IMR-90 (cell line): Measurements from ENCODE around the gene PCGF3. TPM values are rescaled to one million over a fixed set of nuclear protein-coding genes. Genes with fewer than 3 reads are reported as not detected.

Experiments
- ATAC-seq: fragments of 200-7000 bp; cut with Tn5 transposase; 2 replicates; pipeline ENCODE4 v1.9.1; 2020; ENCODE audit warnings: low read depth, mild to moderate bottlenecking, moderate library complexity
- BruUV-seq: library from RNA; stranded (reverse); fragments of 400-500 nt; replicated peaks from 2 replicates; lab custom pipeline; 2021; lab: Mats Ljungman, UMichigan
- CTCF ChIA-PET: fragments of 300-600 bp; formaldehyde crosslinking; extraction: SDS; loops from one replicate; lab custom pipeline; 2021; ENCODE audit warnings: antibody characterized with exemption; lab: Yijun Ruan, JAX
- POLR2A ChIA-PET: fragments of 300-600 bp; sonication (Branson Sonifier 250); formaldehyde crosslinking; loops from one replicate; lab custom pipeline; 2022; ENCODE audit warnings: antibody characterized with exemption; ENCODE audit not compliant: unreplicated experiment; lab: Charles Lee
- DNase-seq: peaks from one replicate; pipeline ENCODE4 v3.0.0; 2013
- H2AFZ ChIP-seq: replicated peaks from 2 replicates; pipeline ENCODE3; 2013; ENCODE audit warnings: low read length, mild to moderate bottlenecking; ENCODE audit not compliant: poor library complexity
- H2AK5ac ChIP-seq: 2 replicates; pipeline ENCODE4 v1.6.1; 2013; ENCODE audit warnings: low read depth, low read length, inconsistent platforms
- H2AK9ac ChIP-seq: replicated peaks from 2 replicates; pipeline ENCODE3; 2013; ENCODE audit warnings: mild to moderate bottlenecking, low read depth, low read length, moderate library complexity; ENCODE audit not compliant: poor library complexity
- H2BK120ac ChIP-seq: 2 replicates; pipeline ENCODE4 v1.6.1; 2013; ENCODE audit warnings: low read depth, low read length, inconsistent platforms
- H2BK15ac ChIP-seq: 3 replicates; pipeline ENCODE4 v1.6.1; 2013; ENCODE audit warnings: low read depth, low read length, inconsistent platforms
- H2BK20ac ChIP-seq: 2 replicates; pipeline ENCODE4 v1.6.1; 2013; ENCODE audit warnings: low read depth, mild to moderate bottlenecking, inconsistent platforms, low read length, moderate library complexity
- H2BK5ac ChIP-seq: 2 replicates; pipeline ENCODE4 v1.6.1; 2013; ENCODE audit warnings: mild to moderate bottlenecking, low read depth, low read length, inconsistent platforms; ENCODE audit not compliant: poor library complexity, severe bottlenecking
- H3K14ac ChIP-seq: replicated peaks from 2 replicates; pipeline ENCODE4 v1.6.1; 2013; ENCODE audit warnings: low read depth, low read length, inconsistent platforms
- H3K18ac ChIP-seq: 2 replicates; pipeline ENCODE4 v1.6.1; 2013; ENCODE audit warnings: low read depth, low read length, control low read depth
- H3K23ac ChIP-seq: 2 replicates; pipeline ENCODE4 v1.6.1; 2013; ENCODE audit warnings: low read depth, low read length, inconsistent platforms
- H3K27ac ChIP-seq: 2 replicates; pipeline ENCODE4 v1.5.1; 2013; ENCODE audit warnings: mild to moderate bottlenecking, control low read depth, low read length; ENCODE audit not compliant: insufficient read depth
- H3K27me3 ChIP-seq: 2 replicates; pipeline ENCODE4 v1.6.1; 2013; ENCODE audit warnings: low read length; ENCODE audit not compliant: control insufficient read depth, insufficient read depth
- H3K36me3 ChIP-seq: 2 replicates; pipeline ENCODE4 v1.6.1; 2013; ENCODE audit warnings: low read length, mixed read lengths; ENCODE audit not compliant: control insufficient read depth, insufficient read depth
- H3K4ac ChIP-seq: 2 replicates; pipeline ENCODE4 v1.6.1; 2013; ENCODE audit warnings: low read depth, low read length, inconsistent platforms
- H3K4me1 ChIP-seq: 2 replicates; pipeline ENCODE4 v1.6.1; 2013; ENCODE audit warnings: low read length, mixed read lengths; ENCODE audit not compliant: control insufficient read depth, insufficient read depth
- H3K4me2 ChIP-seq: 2 replicates; pipeline ENCODE4 v1.6.1; 2013; ENCODE audit warnings: low read depth, mild to moderate bottlenecking, control low read depth, low read length, moderate library complexity
- H3K4me3 ChIP-seq: 2 replicates; pipeline ENCODE4 v1.5.1; 2013; ENCODE audit warnings: low read depth, mild to moderate bottlenecking, control low read depth, low read length, moderate library complexity; ENCODE audit not compliant: insufficient read depth
- H3K56ac ChIP-seq: 2 replicates; pipeline ENCODE4 v1.6.1; 2013; ENCODE audit warnings: low read length, inconsistent platforms; ENCODE audit not compliant: insufficient read depth; ENCODE audit errors: extremely low read depth
- H3K79me1 ChIP-seq, 2 experiments: 2 replicates each; pipeline ENCODE4 v1.6.1; 2013; ENCODE audit warnings: low read length in 2 of 2, inconsistent platforms in 1 of 2, low read depth in 1 of 2
- H3K9ac ChIP-seq: 2 replicates; pipeline ENCODE4 v1.6.1; 2013; ENCODE audit warnings: low read depth, low read length, control low read depth
- H3K9me1 ChIP-seq: 2 replicates; pipeline ENCODE4 v1.6.1; 2013; ENCODE audit warnings: low read length, inconsistent platforms; ENCODE audit not compliant: insufficient read depth
- H3K9me3 ChIP-seq: 2 replicates; pipeline ENCODE4 v1.6.1; 2013; ENCODE audit warnings: low read length; ENCODE audit not compliant: control insufficient read depth, insufficient read depth
- H4K20me1 ChIP-seq: 2 replicates; pipeline ENCODE4 v1.6.1; 2013; ENCODE audit warnings: low read length, inconsistent platforms; ENCODE audit not compliant: insufficient read depth
- H4K5ac ChIP-seq: 2 replicates; pipeline ENCODE4 v1.6.1; 2013; ENCODE audit warnings: mild to moderate bottlenecking, low read depth, low read length, control low read depth
- H4K8ac ChIP-seq, 2 experiments: 2 replicates each; pipeline ENCODE4 v1.6.1; 2013; ENCODE audit warnings: low read depth in 2 of 2, low read length in 2 of 2, control low read depth in 1 of 2, inconsistent platforms in 1 of 2
- H4K91ac ChIP-seq: 2 replicates; pipeline ENCODE4 v1.6.1; 2013; ENCODE audit warnings: low read depth, low read length, inconsistent platforms; ENCODE audit not compliant: insufficient read depth
- CEBPB ChIP-seq: IDR thresholded peaks from 2 replicates; pipeline ENCODE4 v1.6.1; 2012; ENCODE audit warnings: low read depth, low read length, improper control_type of control experiment
- CHD1 ChIP-seq: IDR thresholded peaks from 2 replicates; pipeline ENCODE4 v1.6.1; 2012; ENCODE audit warnings: low read depth, low read length, improper control_type of control experiment
- MAFK ChIP-seq: IDR thresholded peaks from 2 replicates; pipeline ENCODE4 v1.6.1; 2012; ENCODE audit warnings: low read depth, low read length, improper control_type of control experiment
- MAZ ChIP-seq: IDR thresholded peaks from 2 replicates; pipeline ENCODE4 v1.6.1; 2012; ENCODE audit warnings: low read depth, mild to moderate bottlenecking, low read length, improper control_type of control experiment, moderate library complexity, borderline replicate concordance
- NFE2L2 ChIP-seq: fragments of 150-350 bp; IDR thresholded peaks from 2 replicates; pipeline ENCODE4 v1.6.1; 2016; ENCODE audit warnings: low read depth, mild to moderate bottlenecking, low read length
- RCOR1 ChIP-seq: IDR thresholded peaks from 2 replicates; pipeline ENCODE4 v1.6.1; 2012; ENCODE audit warnings: mild to moderate bottlenecking, low read length, improper control_type of control experiment; ENCODE audit not compliant: insufficient replicate concordance
- SMC3 ChIP-seq: fragments of 150-350 bp; IDR thresholded peaks from 2 replicates; pipeline ENCODE4 v1.6.1; 2016; ENCODE audit warnings: low read depth, mild to moderate bottlenecking, antibody characterized with exemption, low read length, moderate library complexity
- WGBS, 2 experiments: methylation state at CpG; one replicate each; pipeline versions ENCODE4 v1.1.5 to v1.1.7; 2013; ENCODE audit warnings: missing lambda C conversion rate in 2 of 2; ENCODE audit not compliant: insufficient read length in 1 of 2; ENCODE audit errors: extremely low coverage in 2 of 2; 5-methylcytosine and 5-hydroxymethylcytosine counted together
- dilution Hi-C: fragments of 300-500 bp; cut with HindIII; formaldehyde crosslinking; loops from one replicate; pipeline ENCODE4 v1.14.3; 2018; ENCODE audit warnings: low sequenced_read_pairs; ENCODE audit not compliant: unreplicated experiment
- in situ Hi-C: fragments of 300-500 bp; cut with MboI; formaldehyde crosslinking; loops from 3 replicates; pipeline ENCODE4 v1.14.3; 2019; ENCODE audit warnings: low sequenced_read_pairs, inconsistent platforms, mixed read lengths
- intact Hi-C: fragments of 100-400 bp; cut with micrococcal nuclease; formaldehyde crosslinking; loops from 2 replicates; pipeline ENCODE4 v1.10.0; 2022
- polyA plus RNA-seq, 3 experiments: library from polyadenylated mRNA; depleted of rRNA; stranded (reverse); fragments of >200 nt; gene quantifications; 2 replicates each; pipeline ENCODE4 v1.2.3, GENCODE V29; 2012; ENCODE audit warnings: low replicate concordance in 1 of 3
- total RNA-seq: library from RNA; depleted of rRNA; stranded (reverse); fragments of >200 nt; gene quantifications from 2 replicates; pipeline ENCODE4 v1.2.3, GENCODE V29; 2012
- TF ChIP-seq, protein P1 (sequence below): conservative IDR thresholded peaks from 2 replicates; pipeline ENCODE4 v1.5.1; 2012; ENCODE audit warnings: mild to moderate bottlenecking, low read depth, low read length, improper control_type of control experiment
- TF ChIP-seq, protein P2 (sequence below): fragments of 150-350 bp; IDR thresholded peaks from 2 replicates; pipeline ENCODE4 v1.6.1; 2017; ENCODE audit warnings: mild to moderate bottlenecking, antibody characterized with exemption, low read length, low read depth
- TF ChIP-seq, protein P3 (sequence below): fragments of 150-350 bp; IDR thresholded peaks from 2 replicates; pipeline ENCODE4 v1.6.1; 2016; ENCODE audit warnings: low read depth, mild to moderate bottlenecking, low read length, moderate library complexity, borderline replicate concordance

PCGF3 gene
- total and polyA plus RNA-seq, 2 of the 4 experiments (the other 2 are of a cell fraction): 40.0 to 55.3 TPM

DNA sequence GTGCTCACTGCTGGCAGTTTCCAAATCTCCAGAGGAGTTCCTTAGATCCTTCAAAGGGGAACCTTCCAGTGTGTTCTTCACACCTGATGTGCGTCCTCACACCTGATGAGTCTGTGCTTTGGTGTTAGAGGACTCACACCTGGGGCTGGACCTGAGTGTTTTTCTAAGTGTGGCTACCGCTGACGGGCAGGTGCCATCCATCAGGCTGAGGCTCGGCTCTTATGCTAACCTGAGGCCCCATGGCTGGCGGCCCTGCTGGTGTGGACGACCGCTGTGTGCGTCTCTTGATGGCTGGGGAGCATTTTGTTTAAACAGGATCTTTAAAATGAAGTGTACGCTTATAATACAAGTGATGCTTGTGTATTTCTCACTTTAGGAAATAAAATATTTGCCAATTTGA, 28.4 kb downstream of the PCGF3 start:
- Histone ChIP-seq H3K9ac (no peak overlapping the region), H3K79me1 (peaks cover 10 to 29% of the 10 kb centered on the region in 2 experiments), H2AFZ (no peak overlapping the region), H3K4me3 (no peak overlapping the region), H3K18ac (no peak overlapping the region), H2BK5ac (no peak overlapping the region), H3K14ac (no peak overlapping the region), H3K4me1 (no peaks in the 10 kb centered on the region), H3K4ac (no peak overlapping the region), H3K36me3 (peaks cover 60% of the 10 kb centered on the region), H3K23ac (no peak overlapping the region), H4K91ac (no peak overlapping the region), H3K9me1 (no peaks in the 10 kb centered on the region), H2AK9ac (no peak overlapping the region), H2BK20ac (no peak overlapping the region), H3K27me3 (no peaks in the 10 kb centered on the region), H2BK15ac (no peak overlapping the region), H2AK5ac (no peak overlapping the region), H3K27ac (no peak overlapping the region), H4K20me1 (peaks cover 24% of the 10 kb centered on the region), H3K4me2 (no peak overlapping the region), H3K9me3 (no peaks in the 10 kb centered on the region), H4K5ac (no peak overlapping the region), H4K8ac (no peak overlapping the region), H2BK120ac (no peak overlapping the region), H3K56ac (no peak overlapping the region)
- DNase-seq: no peak
- no peak for ATAC-seq
- intact Hi-C loops: no loop called here
- dilution Hi-C loops: no loop called here
- CTCF ChIA-PET: no interaction called here
- TF ChIP-seq MAZ: no peak
- TF ChIP-seq, protein P1, sequence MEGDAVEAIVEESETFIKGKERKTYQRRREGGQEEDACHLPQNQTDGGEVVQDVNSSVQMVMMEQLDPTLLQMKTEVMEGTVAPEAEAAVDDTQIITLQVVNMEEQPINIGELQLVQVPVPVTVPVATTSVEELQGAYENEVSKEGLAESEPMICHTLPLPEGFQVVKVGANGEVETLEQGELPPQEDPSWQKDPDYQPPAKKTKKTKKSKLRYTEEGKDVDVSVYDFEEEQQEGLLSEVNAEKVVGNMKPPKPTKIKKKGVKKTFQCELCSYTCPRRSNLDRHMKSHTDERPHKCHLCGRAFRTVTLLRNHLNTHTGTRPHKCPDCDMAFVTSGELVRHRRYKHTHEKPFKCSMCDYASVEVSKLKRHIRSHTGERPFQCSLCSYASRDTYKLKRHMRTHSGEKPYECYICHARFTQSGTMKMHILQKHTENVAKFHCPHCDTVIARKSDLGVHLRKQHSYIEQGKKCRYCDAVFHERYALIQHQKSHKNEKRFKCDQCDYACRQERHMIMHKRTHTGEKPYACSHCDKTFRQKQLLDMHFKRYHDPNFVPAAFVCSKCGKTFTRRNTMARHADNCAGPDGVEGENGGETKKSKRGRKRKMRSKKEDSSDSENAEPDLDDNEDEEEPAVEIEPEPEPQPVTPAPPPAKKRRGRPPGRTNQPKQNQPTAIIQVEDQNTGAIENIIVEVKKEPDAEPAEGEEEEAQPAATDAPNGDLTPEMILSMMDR: no peak
- no peak for TF ChIP-seq CEBPB
- TF ChIP-seq RCOR1: no peak
- TF ChIP-seq, protein P2, sequence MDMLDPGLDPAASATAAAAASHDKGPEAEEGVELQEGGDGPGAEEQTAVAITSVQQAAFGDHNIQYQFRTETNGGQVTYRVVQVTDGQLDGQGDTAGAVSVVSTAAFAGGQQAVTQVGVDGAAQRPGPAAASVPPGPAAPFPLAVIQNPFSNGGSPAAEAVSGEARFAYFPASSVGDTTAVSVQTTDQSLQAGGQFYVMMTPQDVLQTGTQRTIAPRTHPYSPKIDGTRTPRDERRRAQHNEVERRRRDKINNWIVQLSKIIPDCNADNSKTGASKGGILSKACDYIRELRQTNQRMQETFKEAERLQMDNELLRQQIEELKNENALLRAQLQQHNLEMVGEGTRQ: no peak
- no peak for TF ChIP-seq CHD1
- no peak for TF ChIP-seq MAFK
- no peak for TF ChIP-seq NFE2L2
- TF ChIP-seq, protein P3, sequence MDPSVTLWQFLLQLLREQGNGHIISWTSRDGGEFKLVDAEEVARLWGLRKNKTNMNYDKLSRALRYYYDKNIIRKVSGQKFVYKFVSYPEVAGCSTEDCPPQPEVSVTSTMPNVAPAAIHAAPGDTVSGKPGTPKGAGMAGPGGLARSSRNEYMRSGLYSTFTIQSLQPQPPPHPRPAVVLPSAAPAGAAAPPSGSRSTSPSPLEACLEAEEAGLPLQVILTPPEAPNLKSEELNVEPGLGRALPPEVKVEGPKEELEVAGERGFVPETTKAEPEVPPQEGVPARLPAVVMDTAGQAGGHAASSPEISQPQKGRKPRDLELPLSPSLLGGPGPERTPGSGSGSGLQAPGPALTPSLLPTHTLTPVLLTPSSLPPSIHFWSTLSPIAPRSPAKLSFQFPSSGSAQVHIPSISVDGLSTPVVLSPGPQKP: no peak
- TF ChIP-seq SMC3: no peak
- no CpG with 5 or more reads among the region's 9 CpGs for WGBS, 2 experiments
- TSS peak; percentile 36 for BruUV-seq
- in situ Hi-C loops: no loop called here
- POLR2A ChIA-PET: no interaction called here
